ENCODE measurements around the gene TEX36. TPM values are rescaled to one million over a fixed set of nuclear protein-coding genes. Genes with fewer than 3 reads are reported as not detected.

TEX36 gene
- total and polyA plus RNA-seq, 2 donors from 2014 or later = not detected

GRCh38 chr10:125692196-125692595 lies 9.2 kb upstream of the TEX36 start:
- Histone ChIP-seq H3K9me3 (ENCODE audit: control insufficient read depth in 2 of 3, insufficient read depth in 1 of 3, low read length in 3 of 3) (no peaks in the 10 kb centered on the region), H3K9ac (ENCODE audit: low read length in 3 of 3) (no peak overlapping the region), H3K27me3 (ENCODE audit: control insufficient read depth, insufficient read depth, low read length) (no peaks in the 10 kb centered on the region), H3K27ac (ENCODE audit: low read depth in 2 of 2, low read length in 2 of 2) (no peak overlapping the region), H3K36me3 (ENCODE audit: control insufficient read depth in 2 of 3, insufficient read depth in 3 of 3, low read length in 3 of 3) (no peaks in the 10 kb centered on the region), H3K4me1 (ENCODE audit: control insufficient read depth in 2 of 3, insufficient read depth in 2 of 3, low read depth in 1 of 3, low read length in 3 of 3) (peaks cover 2 to 10% (median 6%) of the 10 kb centered on the region in 3 donors), H3K4me3 (ENCODE audit: low read length in 3 of 3) (no peak overlapping the region)
- TF ChIP-seq CTCF (IDR thresholded peaks at IDR 0.05; ENCODE audit: borderline replicate concordance, extremely low read depth, insufficient read depth) = no peak
- intact Hi-C loops (cut with DNase I) = no loop called here
- FAIRE-seq = no peak
- DNase-seq = no peak

GRCh38 chr10:125691160-125691981 lies 8.4 kb upstream of the TEX36 start:
- Histone ChIP-seq H3K9ac (ENCODE audit: low read length in 3 of 3) (no peak overlapping the region), H3K4me1 (ENCODE audit: control insufficient read depth in 2 of 3, insufficient read depth in 2 of 3, low read depth in 1 of 3, low read length in 3 of 3) (peaks cover 2 to 10% (median 6%) of the 10 kb centered on the region in 3 donors), H3K27me3 (ENCODE audit: control insufficient read depth, insufficient read depth, low read length) (no peaks in the 10 kb centered on the region), H3K27ac (ENCODE audit: low read depth in 2 of 2, low read length in 2 of 2) (no peak overlapping the region), H3K9me3 (ENCODE audit: control insufficient read depth in 2 of 3, insufficient read depth in 1 of 3, low read length in 3 of 3) (no peaks in the 10 kb centered on the region), H3K4me3 (ENCODE audit: low read length in 3 of 3) (no peak overlapping the region), H3K36me3 (ENCODE audit: control insufficient read depth in 2 of 3, insufficient read depth in 3 of 3, low read length in 3 of 3) (no peaks in the 10 kb centered on the region)
- FAIRE-seq (no peak), DNase-seq (peak in 3 of 5 donors; percentile 27 to 57 (median 52))
- intact Hi-C loops (cut with DNase I) = no loop called here
- no peak for TF ChIP-seq CTCF (IDR thresholded peaks at IDR 0.05; ENCODE audit: borderline replicate concordance, extremely low read depth, insufficient read depth)

GRCh38 chr10:125689955-125690569 lies 7.1 kb upstream of the TEX36 start:
- H3K4me3 ChIP-seq (ENCODE audit: low read length in 3 of 3) = no peak overlapping the region
- no peaks in the 10 kb centered on the region for H3K27me3 ChIP-seq (ENCODE audit: control insufficient read depth, insufficient read depth, low read length)
- no peak overlapping the region for H3K9ac ChIP-seq (ENCODE audit: low read length in 3 of 3)
- DNase-seq (peak in 1 of 5 donors; percentile 53), FAIRE-seq (no peak)
- H3K27ac ChIP-seq (ENCODE audit: low read depth in 2 of 2, low read length in 2 of 2) = no peak overlapping the region
- no peaks in the 10 kb centered on the region for H3K9me3 ChIP-seq (ENCODE audit: control insufficient read depth in 2 of 3, insufficient read depth in 1 of 3, low read length in 3 of 3)
- no peaks in the 10 kb centered on the region for H3K36me3 ChIP-seq (ENCODE audit: control insufficient read depth in 2 of 3, insufficient read depth in 3 of 3, low read length in 3 of 3)
- intact Hi-C loops (cut with DNase I) = no loop called here
- H3K4me1 ChIP-seq (ENCODE audit: control insufficient read depth in 2 of 3, insufficient read depth in 2 of 3, low read depth in 1 of 3, low read length in 3 of 3) = peaks cover 2 to 10% (median 6%) of the 10 kb centered on the region in 3 donors
- TF ChIP-seq CTCF (IDR thresholded peaks at IDR 0.05; ENCODE audit: borderline replicate concordance, extremely low read depth, insufficient read depth) = no peak

All from kidney (tissue), 14 donors.